K562 (cell line): ENCODE data around the gene GANAB. TPM values are rescaled to one million over a fixed set of nuclear protein-coding genes. Genes with fewer than 3 reads are reported as not detected.
A peak's percentile ranks its signal among the peaks of the same experiment; 100 is the strongest.

ENCODE experiments used
- ATAC-seq: fragments of 200-7000 bp; cut with Tn5 transposase; 3 replicates; pipeline ENCODE4 v1.9.1; 2020; ENCODE audit warnings: moderate library complexity
- BruUV-seq: library from RNA; stranded (reverse); fragments of 400-500 nt; replicated peaks from 2 replicates; lab custom pipeline; 2021; lab: Mats Ljungman, UMichigan
- CTCF ChIA-PET: fragments of 300-600 bp; formaldehyde crosslinking; extraction: SDS; loops from one replicate; lab custom pipeline; 2021; ENCODE audit warnings: low intra/inter-chr PET ratio; lab: Yijun Ruan, JAX
- POLR2A ChIA-PET: fragments of 300-600, 350-650 bp; sonication (Branson Sonifier 250); formaldehyde crosslinking; extraction: SDS; loops from one replicate; lab custom pipeline; 2021; ENCODE audit warnings: antibody characterized with exemption, inconsistent platforms; lab: Yijun Ruan, JAX
- DNase-seq, 4 experiments: peaks; one replicate each; pipeline versions ENCODE4 v3.0.0 to v3.0.0-alpha.2; 2011 to 2018; ENCODE audit warnings: low spot score in 3 of 4, mixed read lengths in 3 of 4; ENCODE audit errors: extremely low read depth in 1 of 4
- FAIRE-seq: peaks from 2 replicates; lab custom pipeline; 2011; peaks lifted over from hg19 to GRCh38; lab: Jason Lieb, UNC
- H2AFZ ChIP-seq: 2 replicates; pipeline ENCODE4 v1.6.0; 2011; ENCODE audit warnings: low read depth, low read length, control low read depth, inconsistent platforms
- H3K27ac ChIP-seq: fragments of 200-600 bp; 3 replicates; pipeline ENCODE4 v1.8.0; 2011; ENCODE audit warnings: low read depth, mild to moderate bottlenecking, control low read depth, inconsistent platforms, low read length, moderate library complexity, mixed read lengths; ENCODE audit errors: extremely low read depth
- H3K27me3 ChIP-seq, 2 experiments: fragments of 300-600 bp in 1 of 2; 2 replicates in 1 of 2; 3 replicates in 1 of 2; pipeline versions ENCODE4 v1.6.0 to v1.8.0; 2011; ENCODE audit warnings: inconsistent platforms in 2 of 2, low read length in 2 of 2, mild to moderate bottlenecking in 1 of 2, mixed read lengths in 1 of 2, moderate library complexity in 1 of 2; ENCODE audit not compliant: control insufficient read depth in 2 of 2, insufficient read depth in 2 of 2
- H3K36me3 ChIP-seq: fragments of 300-600 bp; 3 replicates; pipeline ENCODE4 v1.8.0; 2011; ENCODE audit warnings: mild to moderate bottlenecking, low read length, inconsistent platforms; ENCODE audit not compliant: control insufficient read depth, insufficient read depth
- H3K4me1 ChIP-seq, 2 experiments: fragments of 200-600 bp in 1 of 2; replicated peaks in 1 of 2; 2 replicates in 1 of 2; 3 replicates in 1 of 2; pipeline versions ENCODE4 v1.5.1 to v1.8.0; 2011; ENCODE audit warnings: inconsistent platforms in 2 of 2, low read length in 2 of 2, mild to moderate bottlenecking in 1 of 2, mixed read lengths in 1 of 2, moderate library complexity in 1 of 2; ENCODE audit not compliant: control insufficient read depth in 2 of 2, insufficient read depth in 2 of 2
- H3K4me2 ChIP-seq: 2 replicates; pipeline ENCODE4 v1.6.1; 2011; ENCODE audit warnings: low read length, control low read depth, inconsistent platforms, mixed read lengths; ENCODE audit not compliant: insufficient read depth
- H3K4me3 ChIP-seq: fragments of 200-600 bp; sonication (generic), shearing (Covaris generic); 2 replicates; pipeline ENCODE4 v1.5.1; 2016; ENCODE audit warnings: control low read depth, inconsistent platforms
- H3K79me2 ChIP-seq: fragments of 200-600 bp; 3 replicates; pipeline ENCODE4 v1.8.0; 2011; ENCODE audit warnings: low read length, inconsistent platforms; ENCODE audit not compliant: control insufficient read depth, insufficient read depth
- H3K9ac ChIP-seq, 2 experiments: 2 replicates each; pipeline versions ENCODE4 v1.6.0 to v1.6.1; 2011; ENCODE audit warnings: low read depth in 2 of 2, low read length in 2 of 2, control low read depth in 1 of 2, inconsistent platforms in 1 of 2, mild to moderate bottlenecking in 1 of 2, mixed read lengths in 1 of 2; ENCODE audit not compliant: insufficient read depth in 1 of 2
- H3K9me1 ChIP-seq: one replicate; pipeline ENCODE4 v1.6.0; 2011; ENCODE audit warnings: inconsistent platforms, mild to moderate bottlenecking, low read length, moderate library complexity; ENCODE audit not compliant: control insufficient read depth, insufficient read depth
- H3K9me3 ChIP-seq: replicated peaks from 2 replicates; pipeline ENCODE4 v1.5.1; 2011; ENCODE audit warnings: low read depth, low read length, inconsistent platforms; ENCODE audit not compliant: control insufficient read depth, insufficient read depth
- H4K20me1 ChIP-seq: replicated peaks from 2 replicates; pipeline ENCODE4 v1.6.1; 2011; ENCODE audit warnings: low read length, inconsistent platforms, mixed read lengths; ENCODE audit not compliant: control insufficient read depth, insufficient read depth
- CAMTA2 ChIP-seq: fragments of 250-450 bp; sonication (Bioruptor Pico); conservative IDR thresholded peaks from 2 replicates; pipeline ENCODE4 v1.5.1; 2022
- CEBPG ChIP-seq, 3 experiments: fragments of 200-800 bp in 1 of 3; sonication (Bioruptor generic) in 1 of 3; sonication (generic) in 1 of 3; formaldehyde crosslinking in 1 of 3; IDR thresholded peaks in 2 of 3; conservative IDR thresholded peaks in 1 of 3; 2 replicates each; pipeline versions ENCODE4 v1.6.1 to v1.8.0; 2016 to 2022; ENCODE audit warnings: missing compliant biosample characterization in 2 of 3, missing genetic modification characterization in 2 of 3, mild to moderate bottlenecking in 1 of 3, missing genetic modification reagents in 1 of 3
- CHCHD3 ChIP-seq: fragments of 250-450 bp; sonication (Bioruptor Pico); IDR thresholded peaks from 2 replicates; pipeline ENCODE4 v2.1.2; 2022; ENCODE audit warnings: mild to moderate bottlenecking
- ELF4 ChIP-seq: fragments of 450-650 bp; formaldehyde crosslinking; IDR thresholded peaks from 2 replicates; pipeline ENCODE4 v1.4.0; 2022; ENCODE audit warnings: missing genetic modification characterization
- EWSR1 ChIP-seq: fragments of 450-650 bp; IDR thresholded peaks from 2 replicates; pipeline ENCODE4 v1.6.1; 2018; ENCODE audit warnings: borderline replicate concordance, mild to moderate bottlenecking, low read depth, moderate library complexity; ENCODE audit not compliant: partially characterized antibody
- GABPB2 ChIP-seq: fragments of 250-450 bp; sonication (Bioruptor Pico); conservative IDR thresholded peaks from 2 replicates; pipeline ENCODE4 v1.5.1; 2021; ENCODE audit warnings: mild to moderate bottlenecking
- GTF2E2 ChIP-seq: fragments of 200-800 bp; sonication (Bioruptor generic); IDR thresholded peaks from 2 replicates; pipeline ENCODE4 v1.6.1; 2016; ENCODE audit warnings: missing genetic modification characterization, missing compliant biosample characterization
- LEF1 ChIP-seq: fragments of 450-650 bp; IDR thresholded peaks from 2 replicates; pipeline ENCODE4 v1.6.1; 2016; ENCODE audit warnings: mild to moderate bottlenecking
- NCOA1 ChIP-seq: fragments of 450-650 bp; IDR thresholded peaks from 2 replicates; pipeline ENCODE4 v1.6.1; 2016; ENCODE audit warnings: low read depth
- NFIC ChIP-seq: fragments of 450-650 bp; IDR thresholded peaks from 2 replicates; pipeline ENCODE4 v1.6.1; 2017; ENCODE audit warnings: mild to moderate bottlenecking, inconsistent platforms
- PHTF2 ChIP-seq: fragments of 250-450 bp; sonication (Bioruptor Pico); IDR thresholded peaks from 2 replicates; pipeline ENCODE4 v1.5.0; 2021; ENCODE audit warnings: mild to moderate bottlenecking
- SMARCA5 ChIP-seq: fragments of 450-650 bp; IDR thresholded peaks from 2 replicates; pipeline ENCODE4 v1.6.1; 2016
- SRSF3 ChIP-seq: fragments of 200-400 bp; formaldehyde crosslinking; IDR thresholded peaks from 2 replicates; pipeline ENCODE4 v1.6.1; 2016; ENCODE audit warnings: mild to moderate bottlenecking, low read length, moderate library complexity; ENCODE audit not compliant: insufficient read depth
- TRIM28 ChIP-seq: fragments of 450-650 bp; IDR thresholded peaks from 2 replicates; pipeline ENCODE4 v1.6.1; 2017
- ZC3H8 ChIP-seq: fragments of 450-650 bp; IDR thresholded peaks from 2 replicates; pipeline ENCODE4 v1.6.1; 2017
- ZNF282 ChIP-seq: sonication (generic); formaldehyde crosslinking; IDR thresholded peaks from 2 replicates; pipeline ENCODE4 v1.8.1; 2023; ENCODE audit warnings: missing genetic modification reagents
- ZNF316 ChIP-seq: fragments of 450-650 bp; IDR thresholded peaks from 2 replicates; pipeline ENCODE4 v1.6.1; 2016
- ZNF778 ChIP-seq: fragments of 450-650 bp; formaldehyde crosslinking; IDR thresholded peaks from 2 replicates; pipeline ENCODE4 v1.4.0; 2020; ENCODE audit warnings: mild to moderate bottlenecking, moderate library complexity
- WGBS: fragments of 100-300 bp; shearing (Covaris generic); methylation state at CpG from one replicate; pipeline ENCODE4 v1.1.6; 2016; ENCODE audit warnings: low coverage, mixed read lengths; ENCODE audit not compliant: insufficient coverage; ENCODE audit errors: missing lambda C conversion rate; 5-methylcytosine and 5-hydroxymethylcytosine counted together
- in situ Hi-C: fragments of 300-500 bp; cut with MboI; formaldehyde crosslinking; loops from 4 replicates; pipeline ENCODE4 v1.15.0; 2018; ENCODE audit warnings: inconsistent platforms, mixed read lengths
- intact Hi-C: fragments of 100-400 bp; cut with micrococcal nuclease; formaldehyde crosslinking; loops from 2 replicates; pipeline ENCODE4 v1.14.2; 2022
- polyA plus RNA-seq, 8 experiments: library from polyadenylated mRNA; depleted of rRNA in 4 of 8; stranded (reverse) in 5 of 8; unstranded in 3 of 8; fragments of >200 nt; fragmentation: Nextera tagmentation in 2 of 8; fragmentation: Illumina TruSeq in 1 of 8; extraction: Ambion mirVana in 2 of 8; extraction: Trizol in 1 of 8; gene quantifications; 2 replicates each; pipeline versions ENCODE4 v1.2.1 to v1.2.3, GENCODE V29; 2011 to 2014; ENCODE audit warnings: inconsistent platforms in 1 of 8, missing spikeins in 1 of 8
- total RNA-seq, 7 experiments: library from RNA; depleted of rRNA in 6 of 7; stranded (reverse); fragments of >200 nt in 6 of 7; fragmentation: Illumina TruSeq in 2 of 7; extraction: Trizol in 2 of 7; gene quantifications; 2 replicates each; pipeline versions ENCODE4 v1.2.1 to v1.2.3, GENCODE V29; 2011 to 2021; ENCODE audit warnings: low replicate concordance in 1 of 7
- TF ChIP-seq, protein P1 (sequence below): sonication (generic); formaldehyde crosslinking; IDR thresholded peaks from 2 replicates; pipeline ENCODE4 v1.8.0; 2022; ENCODE audit warnings: mild to moderate bottlenecking, missing genetic modification reagents
- TF ChIP-seq, protein P2 (sequence below): fragments of 450-650 bp; formaldehyde crosslinking; IDR thresholded peaks from 2 replicates; pipeline ENCODE4 v1.4.0; 2022; ENCODE audit warnings: missing genetic modification characterization
- TF ChIP-seq, protein P3 (sequence below): fragments of 250-450 bp; sonication (Bioruptor Pico); IDR thresholded peaks from 2 replicates; pipeline ENCODE4 v1.4.0; 2020; ENCODE audit warnings: borderline replicate concordance

Gene GANAB
- total and polyA plus RNA-seq, 9 of the 15 experiments (the other 6 are each of a cell fraction or from before 2014, with no cell fraction given) = 6.5 to 284 (median 161) TPM

DNA sequence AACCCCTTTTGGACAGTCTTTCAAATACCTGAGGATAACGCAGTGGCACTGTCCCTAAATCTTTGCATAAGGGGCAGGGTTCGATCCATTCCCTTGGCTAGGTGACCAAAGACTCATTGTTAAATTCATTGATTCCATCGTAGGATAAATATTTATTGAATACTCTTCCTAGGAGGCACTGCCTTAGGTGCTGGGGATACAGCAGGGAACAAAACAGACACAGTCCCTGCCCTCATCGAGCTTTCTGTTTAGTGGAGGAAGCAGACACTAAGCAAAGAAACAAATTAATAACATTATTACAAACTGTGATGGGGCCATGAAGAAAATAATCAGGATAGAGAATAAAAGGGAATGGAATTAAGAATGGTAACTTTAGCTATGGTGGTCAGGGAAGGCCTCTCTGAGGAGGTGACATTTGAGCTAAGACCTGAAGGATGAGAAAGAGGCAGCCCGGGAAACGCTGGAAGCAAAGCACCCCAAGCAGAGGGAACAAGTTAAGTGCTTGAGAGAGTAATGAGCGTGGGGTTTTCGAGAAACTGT is 25.3 kb downstream of the GANAB start:
- 11% methylated on average over 8 of the region's 8 CpGs for WGBS
- in situ Hi-C loops = loop anchor here (10.0 kb wide), 1 partner anchor 1196 kb away; the partner anchor contains the start of gene CPSF7
- Histone ChIP-seq H3K27me3 (no peaks in the 10 kb centered on the region), H3K9me1 (no peaks in the 10 kb centered on the region), H2AFZ (peak overlapping the region; percentile 79), H3K4me3 (peak overlapping the region; percentile 73), H3K9ac (peak overlapping the region; percentile 85 to 93), H3K36me3 (peaks cover 34% of the 10 kb centered on the region; the same call in 2 of the 3 replicates), H3K4me1 (peaks cover 12 to 18% of the 10 kb centered on the region in 2 experiments; a peak in 4 of 5 replicates), H3K27ac (peak overlapping the region; percentile 84), H4K20me1 (no peaks in the 10 kb centered on the region), H3K79me2 (peaks cover 20% of the 10 kb centered on the region), H3K9me3 (no peaks in the 10 kb centered on the region), H3K4me2 (peak overlapping the region; percentile 93)
- ATAC-seq (no peak), DNase-seq (no peak), FAIRE-seq (no peak)
- POLR2A ChIA-PET = interaction anchor here (0.9 to 2.6 kb wide), 14 partner anchors 9 to 234 kb away, joined by 3 to 24 read pairs (median 4); partner anchors contain the start of genes C11orf98, CSKMT, EML3 and GANAB
- intact Hi-C loops = no loop called here
- TSS peak; percentile 55 for BruUV-seq
- CTCF ChIA-PET = interaction anchor here (1.6 kb wide), 1 partner anchor 9 kb away, joined by 14 read pairs; the partner anchor contains the start of gene EML3
- 0 out of 2 replicates have a peak, but pooled peaks have one; percentile 48 for TF ChIP-seq TRIM28
- no peak for TF ChIP-seq ZNF282 (CRISPR knock-in tag)
- no peak for TF ChIP-seq PHTF2 (CRISPR knock-in tag)
- TF ChIP-seq, protein P1, sequence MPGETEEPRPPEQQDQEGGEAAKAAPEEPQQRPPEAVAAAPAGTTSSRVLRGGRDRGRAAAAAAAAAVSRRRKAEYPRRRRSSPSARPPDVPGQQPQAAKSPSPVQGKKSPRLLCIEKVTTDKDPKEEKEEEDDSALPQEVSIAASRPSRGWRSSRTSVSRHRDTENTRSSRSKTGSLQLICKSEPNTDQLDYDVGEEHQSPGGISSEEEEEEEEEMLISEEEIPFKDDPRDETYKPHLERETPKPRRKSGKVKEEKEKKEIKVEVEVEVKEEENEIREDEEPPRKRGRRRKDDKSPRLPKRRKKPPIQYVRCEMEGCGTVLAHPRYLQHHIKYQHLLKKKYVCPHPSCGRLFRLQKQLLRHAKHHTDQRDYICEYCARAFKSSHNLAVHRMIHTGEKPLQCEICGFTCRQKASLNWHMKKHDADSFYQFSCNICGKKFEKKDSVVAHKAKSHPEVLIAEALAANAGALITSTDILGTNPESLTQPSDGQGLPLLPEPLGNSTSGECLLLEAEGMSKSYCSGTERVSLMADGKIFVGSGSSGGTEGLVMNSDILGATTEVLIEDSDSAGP (CRISPR knock-in tag) = no peak
- TF ChIP-seq CEBPG (CRISPR knock-in tag; IDR thresholded peaks at IDR 0.05) = no peak
- TF ChIP-seq CEBPG (tag; conservative IDR thresholded peaks at IDR 0.05 in 1 of 2, IDR thresholded peaks at IDR 0.05 in 1 of 2) = no peak
- TF ChIP-seq GABPB2 = no peak
- TF ChIP-seq ZC3H8 = 0 out of 2 replicates have a peak, but pooled peaks have one; percentile 32
- TF ChIP-seq NFIC = no peak
- no peak for TF ChIP-seq SMARCA5
- no peak for TF ChIP-seq SRSF3
- TF ChIP-seq LEF1 = no peak
- no peak for TF ChIP-seq EWSR1
- 0 out of 2 replicates have a peak, but pooled peaks have one; percentile 29 for TF ChIP-seq ELF4 (CRISPR knock-in tag)
- no peak for TF ChIP-seq ZNF778 (CRISPR knock-in tag)
- TF ChIP-seq, protein P2, sequence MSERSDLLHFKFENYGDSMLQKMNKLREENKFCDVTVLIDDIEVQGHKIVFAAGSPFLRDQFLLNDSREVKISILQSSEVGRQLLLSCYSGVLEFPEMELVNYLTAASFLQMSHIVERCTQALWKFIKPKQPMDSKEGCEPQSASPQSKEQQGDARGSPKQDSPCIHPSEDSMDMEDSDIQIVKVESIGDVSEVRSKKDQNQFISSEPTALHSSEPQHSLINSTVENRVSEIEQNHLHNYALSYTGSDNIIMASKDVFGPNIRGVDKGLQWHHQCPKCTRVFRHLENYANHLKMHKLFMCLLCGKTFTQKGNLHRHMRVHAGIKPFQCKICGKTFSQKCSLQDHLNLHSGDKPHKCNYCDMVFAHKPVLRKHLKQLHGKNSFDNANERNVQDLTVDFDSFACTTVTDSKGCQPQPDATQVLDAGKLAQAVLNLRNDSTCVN (CRISPR knock-in tag) = 0 out of 2 replicates have a peak, but pooled peaks have one; percentile 46
- TF ChIP-seq ZNF316 = peak; percentile 69
- no peak for TF ChIP-seq NCOA1
- TF ChIP-seq, protein P3, sequence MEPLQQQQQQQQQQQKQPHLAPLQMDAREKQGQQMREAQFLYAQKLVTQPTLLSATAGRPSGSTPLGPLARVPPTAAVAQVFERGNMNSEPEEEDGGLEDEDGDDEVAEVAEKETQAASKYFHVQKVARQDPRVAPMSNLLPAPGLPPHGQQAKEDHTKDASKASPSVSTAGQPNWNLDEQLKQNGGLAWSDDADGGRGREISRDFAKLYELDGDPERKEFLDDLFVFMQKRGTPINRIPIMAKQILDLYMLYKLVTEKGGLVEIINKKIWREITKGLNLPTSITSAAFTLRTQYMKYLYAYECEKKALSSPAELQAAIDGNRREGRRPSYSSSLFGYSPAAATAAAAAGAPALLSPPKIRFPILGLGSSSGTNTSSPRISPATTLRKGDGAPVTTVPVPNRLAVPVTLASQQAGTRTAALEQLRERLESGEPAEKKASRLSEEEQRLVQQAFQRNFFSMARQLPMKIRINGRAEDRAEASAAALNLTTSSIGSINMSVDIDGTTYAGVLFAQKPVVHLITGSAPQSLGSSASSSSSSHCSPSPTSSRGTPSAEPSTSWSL (CRISPR knock-in tag) = no peak
- TF ChIP-seq CAMTA2 (CRISPR knock-in tag) = no peak
- TF ChIP-seq CHCHD3 (CRISPR knock-in tag) = no peak
- TF ChIP-seq GTF2E2 (tag) = no peak
